SK-N-SH treated with all-trans-retinoic acid at 6 μM for 48 hours (cell line): ENCODE data around the gene ARL15.
"Not testable (repeated sequence)": the region's sequence is repeated elsewhere in the genome, so short reads cannot be mapped to it uniquely, and the experiment has no call there.

Experiments
- ATAC-seq: fragments of 200-7000 bp; cut with Tn5 transposase; 3 replicates; pipeline ENCODE4 v1.9.1; 2020; ENCODE audit warnings: mild to moderate bottlenecking, moderate library complexity
- ARNTL ChIP-seq: fragments of 450-650 bp; formaldehyde crosslinking; IDR thresholded peaks from 2 replicates; pipeline ENCODE4 v1.5.0; 2020; ENCODE audit warnings: low read depth, mild to moderate bottlenecking, moderate library complexity, borderline replicate concordance
- BACH2 ChIP-seq: fragments of 250-450 bp; sonication (Bioruptor Pico); IDR thresholded peaks from 2 replicates; pipeline ENCODE4 v1.9.0; 2021; ENCODE audit warnings: mild to moderate bottlenecking, borderline replicate concordance
- CREB5 ChIP-seq: fragments of 250-450 bp; sonication (Bioruptor Pico); IDR thresholded peaks from 2 replicates; pipeline ENCODE4 v1.5.1; 2020; ENCODE audit warnings: low read depth, mild to moderate bottlenecking, moderate library complexity
- CSDC2 ChIP-seq: fragments of 250-450 bp; sonication (Bioruptor Pico); IDR thresholded peaks from 2 replicates; pipeline ENCODE4 v1.5.0; 2020; ENCODE audit warnings: mild to moderate bottlenecking, moderate library complexity
- CSRNP3 ChIP-seq: fragments of 250-450 bp; sonication (Bioruptor Pico); IDR thresholded peaks from 2 replicates; pipeline ENCODE4 v1.5.1; 2021; ENCODE audit warnings: mild to moderate bottlenecking, moderate library complexity
- GLIS3 ChIP-seq: fragments of 250-450 bp; sonication (Bioruptor Pico); IDR thresholded peaks from 2 replicates; pipeline ENCODE4 v1.5.0; 2020; ENCODE audit warnings: mild to moderate bottlenecking, moderate library complexity
- ISL1 ChIP-seq: fragments of 250-450 bp; sonication (Bioruptor Pico); IDR thresholded peaks from 2 replicates; pipeline ENCODE4 v2.1.2; 2022; ENCODE audit warnings: mild to moderate bottlenecking, moderate library complexity
- OSR1 ChIP-seq: fragments of 250-450 bp; sonication (Bioruptor Pico); IDR thresholded peaks from 2 replicates; pipeline ENCODE4 v1.8.0; 2022; ENCODE audit warnings: moderate library complexity, mild to moderate bottlenecking, inconsistent platforms
- PATZ1 ChIP-seq: fragments of 250-450 bp; sonication (Bioruptor Pico); IDR thresholded peaks from 2 replicates; pipeline ENCODE4 v1.8.0; 2020; ENCODE audit warnings: mild to moderate bottlenecking, moderate library complexity, borderline replicate concordance
- POU6F1 ChIP-seq: fragments of 250-450 bp; sonication (Bioruptor Pico); IDR thresholded peaks from 2 replicates; pipeline ENCODE4 v1.8.0; 2021; ENCODE audit warnings: low read depth, mild to moderate bottlenecking, moderate library complexity, borderline replicate concordance
- PPARA ChIP-seq: fragments of 250-450 bp; sonication (Bioruptor Pico); IDR thresholded peaks from 2 replicates; pipeline ENCODE4 v1.5.0; 2020; ENCODE audit warnings: mild to moderate bottlenecking, borderline replicate concordance
- RARB ChIP-seq: fragments of 250-450 bp; sonication (Bioruptor Pico); IDR thresholded peaks from 2 replicates; pipeline ENCODE4 v1.8.0; 2021; ENCODE audit warnings: mild to moderate bottlenecking, moderate library complexity
- SNAI2 ChIP-seq: fragments of 250-450 bp; sonication (Bioruptor Pico); IDR thresholded peaks from 2 replicates; pipeline ENCODE4 v1.5.0; 2020; ENCODE audit warnings: mild to moderate bottlenecking, moderate library complexity
- TCF4 ChIP-seq: fragments of 250-450 bp; sonication (Bioruptor Pico); IDR thresholded peaks from 2 replicates; pipeline ENCODE4 v1.8.0; 2021; ENCODE audit warnings: mild to moderate bottlenecking, moderate library complexity, borderline replicate concordance
- TOX ChIP-seq: fragments of 250-450 bp; sonication (Bioruptor Pico); IDR thresholded peaks from 2 replicates; pipeline ENCODE4 v1.8.0; 2021; ENCODE audit warnings: mild to moderate bottlenecking, moderate library complexity, borderline replicate concordance
- ZC3H10 ChIP-seq: fragments of 250-450 bp; sonication (Bioruptor Pico); IDR thresholded peaks from 2 replicates; pipeline ENCODE4 v1.5.1; 2021; ENCODE audit warnings: mild to moderate bottlenecking, moderate library complexity
- ZFP3 ChIP-seq: fragments of 250-450 bp; sonication (Bioruptor Pico); IDR thresholded peaks from 2 replicates; pipeline ENCODE4 v1.5.0; 2020; ENCODE audit warnings: mild to moderate bottlenecking, moderate library complexity
- ZFP30 ChIP-seq: fragments of 450-650 bp; formaldehyde crosslinking; IDR thresholded peaks from 2 replicates; pipeline ENCODE4 v1.5.0; 2022; ENCODE audit warnings: mild to moderate bottlenecking, moderate library complexity
- ZNF565 ChIP-seq: fragments of 450-650 bp; formaldehyde crosslinking; conservative IDR thresholded peaks from 2 replicates; pipeline ENCODE4 v1.5.0; 2020; ENCODE audit warnings: low read depth, mild to moderate bottlenecking, moderate library complexity
- ZNF70 ChIP-seq: fragments of 450-650 bp; formaldehyde crosslinking; IDR thresholded peaks from 2 replicates; pipeline ENCODE4 v1.5.0; 2020; ENCODE audit warnings: mild to moderate bottlenecking, moderate library complexity
- ZNF8 ChIP-seq: fragments of 450-650 bp; formaldehyde crosslinking; IDR thresholded peaks from 2 replicates; pipeline ENCODE4 v1.5.0; 2020; ENCODE audit warnings: mild to moderate bottlenecking, moderate library complexity

The ARL15 gene

GRCh38 chr5:53985796-53986195 lies 324.6 kb downstream of the ARL15 start:
- ATAC-seq = no peak
- TF ChIP-seq OSR1 (CRISPR knock-in tag) = no peak

- no peak for TF ChIP-seq ARNTL (CRISPR knock-in tag)
- no peak for TF ChIP-seq CREB5 (CRISPR knock-in tag)
- TF ChIP-seq TOX (CRISPR knock-in tag) = no peak
- no peak for TF ChIP-seq ZFP3 (CRISPR knock-in tag)
- no peak for TF ChIP-seq OSR1 (CRISPR knock-in tag)
- TF ChIP-seq CSRNP3 (CRISPR knock-in tag) = no peak
- no peak for TF ChIP-seq SNAI2 (CRISPR knock-in tag)
- no peak for TF ChIP-seq ZC3H10
- no peak for TF ChIP-seq GLIS3
- no peak for TF ChIP-seq TCF4 (CRISPR knock-in tag)
- no peak for TF ChIP-seq ZFP30 (CRISPR knock-in tag)
- no peak for TF ChIP-seq RARB (CRISPR knock-in tag)
- no peak for TF ChIP-seq PATZ1 (CRISPR knock-in tag)
Measured at GRCh38 chr5:53984971-53985370, 325.4 kb downstream of the ARL15 start.

GRCh38 chr5:53983568-53984460 lies 326.6 kb downstream of the ARL15 start:
- no peak for TF ChIP-seq GLIS3
- TF ChIP-seq RARB (CRISPR knock-in tag) = no peak
- TF ChIP-seq PPARA (CRISPR knock-in tag) = no peak
- no peak for ATAC-seq

More at GRCh38 chr5:53984971-53985370, 325.4 kb downstream of the ARL15 start:
- ATAC-seq = no peak

GRCh38 chr5:53982319-53982718 lies 328.1 kb downstream of the ARL15 start:
- ATAC-seq = not testable (repeated sequence)

GRCh38 chr5:53980061-53980460 lies 330.3 kb downstream of the ARL15 start:
- TF ChIP-seq ZFP30 (CRISPR knock-in tag) (no peak), TCF4 (CRISPR knock-in tag) (no peak), ZNF70 (CRISPR knock-in tag) (no peak), POU6F1 (no peak), RARB (CRISPR knock-in tag) (no peak), ZC3H10 (no peak), ISL1 (CRISPR knock-in tag) (no peak)
- no peak for ATAC-seq

- ATAC-seq = no peak
- TF ChIP-seq OSR1 (CRISPR knock-in tag) (no peak), TOX (CRISPR knock-in tag) (no peak), ZNF8 (CRISPR knock-in tag) (no peak), CSDC2 (CRISPR knock-in tag) (no peak), ZNF70 (CRISPR knock-in tag) (no peak), BACH2 (CRISPR knock-in tag) (no peak), POU6F1 (no peak), ZC3H10 (no peak), ZFP30 (CRISPR knock-in tag) (no peak), ZNF565 (CRISPR knock-in tag) (no peak), PPARA (CRISPR knock-in tag) (no peak), CSRNP3 (CRISPR knock-in tag) (no peak)
Measured at GRCh38 chr5:53974021-53974420, 336.4 kb downstream of the ARL15 start.
